CD14-positive monocyte (primary cell): ENCODE data around the gene LRRFIP1. TPM values are rescaled to one million over a fixed set of nuclear protein-coding genes. Genes with fewer than 3 reads are reported as not detected.
A peak's percentile ranks its signal among the peaks of the same experiment; 100 is the strongest.

Source experiments
- DNase-seq, 3 donors: peaks; one replicate each; pipeline ENCODE4 v3.0.0-alpha.2; 2011 to 2022
- H2AFZ ChIP-seq: 2 replicates; pipeline ENCODE4 v1.6.0; 2012; ENCODE audit warnings: mild to moderate bottlenecking, low read depth, low read length, inconsistent platforms; ENCODE audit not compliant: insufficient read depth, poor library complexity, severe bottlenecking
- H3K27ac ChIP-seq, 2 donors: 1 replicate in 1 of 2; 2 replicates in 1 of 2; pipeline ENCODE4 v1.5.1; 2012 to 2013; ENCODE audit warnings: low read length in 2 of 2, control low read depth in 1 of 2, inconsistent platforms in 1 of 2, low read depth in 1 of 2, mild to moderate bottlenecking in 1 of 2
- H3K27me3 ChIP-seq, 2 donors: one replicate each; pipeline versions ENCODE4 v1.6.0 to v1.6.1; 2011 to 2013; ENCODE audit warnings: low read length in 2 of 2; ENCODE audit not compliant: control insufficient read depth in 2 of 2, insufficient read depth in 2 of 2
- H3K36me3 ChIP-seq, 2 donors: replicated peaks in 1 of 2; 1 replicate in 1 of 2; 2 replicates in 1 of 2; pipeline versions ENCODE4 v1.5.1 to v1.6.1; 2012 to 2013; ENCODE audit warnings: low read length in 2 of 2, control low read depth in 1 of 2, inconsistent platforms in 1 of 2, mild to moderate bottlenecking in 1 of 2; ENCODE audit not compliant: insufficient read depth in 2 of 2, control insufficient read depth in 1 of 2
- H3K4me1 ChIP-seq, 2 donors: 1 replicate in 1 of 2; 2 replicates in 1 of 2; pipeline versions ENCODE4 v1.5.1 to v1.6.1; 2012 to 2013; ENCODE audit warnings: low read length in 2 of 2, control low read depth in 1 of 2, inconsistent platforms in 1 of 2, mild to moderate bottlenecking in 1 of 2, moderate library complexity in 1 of 2; ENCODE audit not compliant: insufficient read depth in 2 of 2, control insufficient read depth in 1 of 2
- H3K4me2 ChIP-seq: replicated peaks from 2 replicates; pipeline ENCODE3; 2012; ENCODE audit warnings: low read length, moderate library complexity, mild to moderate bottlenecking; ENCODE audit not compliant: poor library complexity, severe bottlenecking; ENCODE audit errors: extremely low read depth
- H3K4me3 ChIP-seq, 3 experiments: fragments of 200-600 bp in 1 of 3; sonication (generic) in 1 of 3; replicated peaks in 1 of 3; 1 replicate in 2 of 3; 2 replicates in 1 of 3; pipeline ENCODE4 v1.5.1; 2011 to 2013; ENCODE audit warnings: low read length in 3 of 3, mild to moderate bottlenecking in 3 of 3, control low read depth in 2 of 3, low read depth in 2 of 3, inconsistent platforms in 1 of 3, moderate library complexity in 1 of 3
- H3K79me2 ChIP-seq: 2 replicates; pipeline ENCODE4 v1.6.0; 2012; ENCODE audit warnings: mild to moderate bottlenecking, control low read depth, inconsistent platforms, low read length, moderate library complexity; ENCODE audit not compliant: insufficient read depth
- H3K9ac ChIP-seq: 2 replicates; pipeline ENCODE4 v1.6.0; 2017; ENCODE audit warnings: low read length, mild to moderate bottlenecking; ENCODE audit not compliant: insufficient read depth, poor library complexity, severe bottlenecking
- H3K9me3 ChIP-seq, 2 donors: replicated peaks in 1 of 2; 1 replicate in 1 of 2; 2 replicates in 1 of 2; pipeline versions ENCODE4 v1.5.1 to v1.6.1; 2012 to 2013; ENCODE audit warnings: low read length in 2 of 2, control low read depth in 1 of 2; ENCODE audit not compliant: control insufficient read depth in 1 of 2, insufficient read depth in 1 of 2
- H4K20me1 ChIP-seq: 2 replicates; pipeline ENCODE4 v1.6.0; 2012; ENCODE audit warnings: mild to moderate bottlenecking, low read length, control low read depth, moderate library complexity; ENCODE audit not compliant: insufficient read depth
- H3K27ac Mint-ChIP-seq, 7 donors: one replicate each; pipeline ENCODE4 v1.8.0; 2020; ENCODE audit warnings: mild to moderate bottlenecking in 7 of 7, mixed read lengths in 7 of 7, moderate library complexity in 6 of 7, inconsistent platforms in 2 of 7
- H3K27me3 Mint-ChIP-seq, 3 donors: one replicate each; pipeline ENCODE4 v1.8.0; 2021 to 2022; ENCODE audit warnings: low read depth in 3 of 3, mild to moderate bottlenecking in 3 of 3, mixed read lengths in 3 of 3, moderate library complexity in 3 of 3, inconsistent platforms in 1 of 3
- H3K36me3 Mint-ChIP-seq, 2 donors: one replicate each; pipeline ENCODE4 v1.8.0; 2020; ENCODE audit warnings: mixed read lengths in 2 of 2, inconsistent platforms in 1 of 2, mild to moderate bottlenecking in 1 of 2
- H3K4me1 Mint-ChIP-seq: one replicate; pipeline ENCODE4 v1.8.0; 2020; ENCODE audit warnings: mild to moderate bottlenecking, mixed read lengths
- H3K4me3 Mint-ChIP-seq, 2 donors: one replicate each; pipeline ENCODE4 v1.8.0; 2020; ENCODE audit warnings: mild to moderate bottlenecking in 2 of 2, mixed read lengths in 2 of 2, moderate library complexity in 1 of 2
- H3K9me3 Mint-ChIP-seq, 7 donors: one replicate each; pipeline ENCODE4 v1.8.0; 2020 to 2022; ENCODE audit warnings: mixed read lengths in 7 of 7, mild to moderate bottlenecking in 6 of 7, moderate library complexity in 6 of 7, inconsistent platforms in 2 of 7
- CTCF ChIP-seq: fragments of 200-600 bp; IDR thresholded peaks from one replicate; pipeline ENCODE4 v1.8.0; 2022; ENCODE audit warnings: antibody characterized with exemption, mild to moderate bottlenecking
- WGBS: methylation state at CpG from one replicate; pipeline ENCODE4 v1.1.5; 2013; ENCODE audit warnings: missing lambda C conversion rate; ENCODE audit not compliant: insufficient coverage; 5-methylcytosine and 5-hydroxymethylcytosine counted together
- intact Hi-C, 2 donors: fragments of 100-400 bp; cut with micrococcal nuclease; formaldehyde crosslinking; loops; one replicate each; pipeline versions ENCODE4 v1.15.0 to v1.15.1; 2023
- polyA plus RNA-seq, 3 donors: library from polyadenylated mRNA; depleted of rRNA in 1 of 3; unstranded in 2 of 3; stranded (reverse) in 1 of 3; fragments of 300-500 nt in 2 of 3; fragments of >200 nt in 1 of 3; fragmentation: Illumina TruSeq in 2 of 3; gene quantifications; 1 replicate in 2 of 3; 2 replicates in 1 of 3; pipeline ENCODE4 v1.2.3, GENCODE V29; 2012 to 2021

LRRFIP1 gene
- polyA plus RNA-seq, 3 donors = 67.3 to 148 (median 98.3) TPM

GRCh38 chr2:237818066-237818473, 190.7 kb downstream of the LRRFIP1 start:
- Mint-ChIP-seq H3K9me3 (no peaks in the 10 kb centered on the region), H3K36me3 (no peaks in the 10 kb centered on the region), H3K27ac (no peak overlapping the region), H3K4me1 (peaks cover 10% of the 10 kb centered on the region), H3K4me3 (no peak overlapping the region), H3K27me3 (no peaks in the 10 kb centered on the region)
- no peak for DNase-seq
- Histone ChIP-seq H3K27me3 (no peaks in the 10 kb centered on the region), H3K9me3 (no peaks in the 10 kb centered on the region), H4K20me1 (no peaks in the 10 kb centered on the region), H3K9ac (no peak overlapping the region), H3K36me3 (no peaks in the 10 kb centered on the region), H3K4me3 (no peak overlapping the region), H3K4me2 (no peak overlapping the region), H2AFZ (no peak overlapping the region), H3K79me2 (no peaks in the 10 kb centered on the region), H3K27ac (no peak overlapping the region), H3K4me1 (peaks cover 0 to 4% of the 10 kb centered on the region in 2 donors)
- TF ChIP-seq CTCF = no peak
- intact Hi-C loops = no loop called here
- no CpG with 5 or more reads among the region's 5 CpGs for WGBS

GRCh38 chr2:237819231-237819630, 191.8 kb downstream of the LRRFIP1 start:
- peak overlapping the region in 1 of 7 donors; percentile 7 for H3K27ac Mint-ChIP-seq
- DNase-seq = peak in 2 of 3 donors; percentile 2 to 17
- H3K27ac ChIP-seq = no peak overlapping the region
- no peak overlapping the region for H3K4me3 ChIP-seq
- H3K4me1 ChIP-seq = peaks cover 0 to 4% of the 10 kb centered on the region in 2 donors
- no peak for TF ChIP-seq CTCF
- no peaks in the 10 kb centered on the region for H3K9me3 Mint-ChIP-seq
- intact Hi-C loops = no loop called here
- no CpG with 5 or more reads among the region's 2 CpGs for WGBS
- no peaks in the 10 kb centered on the region for H3K27me3 Mint-ChIP-seq
- no peaks in the 10 kb centered on the region for H3K36me3 Mint-ChIP-seq
- no peaks in the 10 kb centered on the region for H3K27me3 ChIP-seq
- no peak overlapping the region for H3K4me2 ChIP-seq
- H3K9ac ChIP-seq = no peak overlapping the region
- no peak overlapping the region for H3K4me3 Mint-ChIP-seq
- H2AFZ ChIP-seq = no peak overlapping the region
- H3K4me1 Mint-ChIP-seq = peaks cover 10% of the 10 kb centered on the region
- H3K79me2 ChIP-seq = no peaks in the 10 kb centered on the region
- no peaks in the 10 kb centered on the region for H3K9me3 ChIP-seq
- H3K36me3 ChIP-seq = no peaks in the 10 kb centered on the region
- H4K20me1 ChIP-seq = no peaks in the 10 kb centered on the region
